ENCODE results near the gene RNF17. TPM values are rescaled to one million over a fixed set of nuclear protein-coding genes. Genes with fewer than 3 reads are reported as not detected.

The RNF17 gene
- total RNA-seq, 1 experiment from 2014 or later = 0.14 TPM

DNA sequence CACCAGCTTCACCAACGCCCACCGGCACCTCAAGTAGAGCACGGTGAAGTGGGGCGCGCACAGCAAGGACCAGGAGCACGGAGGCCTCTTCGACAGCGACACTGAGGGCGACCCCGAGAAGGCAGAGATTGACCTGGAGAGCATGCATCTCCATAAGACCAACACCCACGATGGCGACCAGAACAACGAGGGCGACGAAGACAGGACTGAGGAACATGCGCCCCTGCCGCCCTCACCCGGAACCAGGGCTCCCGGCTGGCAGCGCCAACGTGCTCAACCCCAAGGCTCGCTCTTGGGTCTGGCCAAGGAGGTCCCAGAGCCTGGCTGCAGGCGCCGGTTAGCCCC is 18.5 kb upstream of the RNF17 start:
- DNase-seq = no peak
- Mint-ChIP-seq H3K9me3 (ENCODE audit: unreplicated experiment) (no peaks in the 10 kb centered on the region), H3K4me1 (ENCODE audit: low read depth, unreplicated experiment) (peaks cover 2% of the 10 kb centered on the region), H3K27me3 (ENCODE audit: insufficient read depth, unreplicated experiment) (no peaks in the 10 kb centered on the region), H3K36me3 (ENCODE audit: insufficient read depth, unreplicated experiment) (no peaks in the 10 kb centered on the region), H3K4me3 (ENCODE audit: unreplicated experiment) (no peak overlapping the region), H3K27ac (ENCODE audit: unreplicated experiment) (no peak overlapping the region)
- TF ChIP-seq, protein P1, sequence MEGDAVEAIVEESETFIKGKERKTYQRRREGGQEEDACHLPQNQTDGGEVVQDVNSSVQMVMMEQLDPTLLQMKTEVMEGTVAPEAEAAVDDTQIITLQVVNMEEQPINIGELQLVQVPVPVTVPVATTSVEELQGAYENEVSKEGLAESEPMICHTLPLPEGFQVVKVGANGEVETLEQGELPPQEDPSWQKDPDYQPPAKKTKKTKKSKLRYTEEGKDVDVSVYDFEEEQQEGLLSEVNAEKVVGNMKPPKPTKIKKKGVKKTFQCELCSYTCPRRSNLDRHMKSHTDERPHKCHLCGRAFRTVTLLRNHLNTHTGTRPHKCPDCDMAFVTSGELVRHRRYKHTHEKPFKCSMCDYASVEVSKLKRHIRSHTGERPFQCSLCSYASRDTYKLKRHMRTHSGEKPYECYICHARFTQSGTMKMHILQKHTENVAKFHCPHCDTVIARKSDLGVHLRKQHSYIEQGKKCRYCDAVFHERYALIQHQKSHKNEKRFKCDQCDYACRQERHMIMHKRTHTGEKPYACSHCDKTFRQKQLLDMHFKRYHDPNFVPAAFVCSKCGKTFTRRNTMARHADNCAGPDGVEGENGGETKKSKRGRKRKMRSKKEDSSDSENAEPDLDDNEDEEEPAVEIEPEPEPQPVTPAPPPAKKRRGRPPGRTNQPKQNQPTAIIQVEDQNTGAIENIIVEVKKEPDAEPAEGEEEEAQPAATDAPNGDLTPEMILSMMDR (IDR thresholded peaks at IDR 0.05; ENCODE audit: insufficient read depth in 1 of 2, low read depth in 1 of 2, low read length in 1 of 2, severe bottlenecking in 1 of 2, unreplicated experiment in 1 of 2) = no peak
- H3K9me3 ChIP-seq = no peaks in the 10 kb centered on the region
- no peaks in the 10 kb centered on the region for H3K27me3 ChIP-seq (replicated peaks; ENCODE audit: control insufficient read depth, insufficient read depth, low read length)
- ChIA-PET CTCF (no interaction called here), POLR2A (no interaction called here)
- H3K36me3 ChIP-seq (ENCODE audit: control insufficient read depth, insufficient read depth, low read length) = no peaks in the 10 kb centered on the region
- intact Hi-C loops (cut with micrococcal nuclease; ENCODE audit: unreplicated experiment) = no loop called here
- H3K4me3 ChIP-seq (ENCODE audit: low read depth, low read length) = no peak overlapping the region
- no TSS peak for BruUV-seq (replicated peaks)
- no peaks in the 10 kb centered on the region for H3K4me1 ChIP-seq

DNA sequence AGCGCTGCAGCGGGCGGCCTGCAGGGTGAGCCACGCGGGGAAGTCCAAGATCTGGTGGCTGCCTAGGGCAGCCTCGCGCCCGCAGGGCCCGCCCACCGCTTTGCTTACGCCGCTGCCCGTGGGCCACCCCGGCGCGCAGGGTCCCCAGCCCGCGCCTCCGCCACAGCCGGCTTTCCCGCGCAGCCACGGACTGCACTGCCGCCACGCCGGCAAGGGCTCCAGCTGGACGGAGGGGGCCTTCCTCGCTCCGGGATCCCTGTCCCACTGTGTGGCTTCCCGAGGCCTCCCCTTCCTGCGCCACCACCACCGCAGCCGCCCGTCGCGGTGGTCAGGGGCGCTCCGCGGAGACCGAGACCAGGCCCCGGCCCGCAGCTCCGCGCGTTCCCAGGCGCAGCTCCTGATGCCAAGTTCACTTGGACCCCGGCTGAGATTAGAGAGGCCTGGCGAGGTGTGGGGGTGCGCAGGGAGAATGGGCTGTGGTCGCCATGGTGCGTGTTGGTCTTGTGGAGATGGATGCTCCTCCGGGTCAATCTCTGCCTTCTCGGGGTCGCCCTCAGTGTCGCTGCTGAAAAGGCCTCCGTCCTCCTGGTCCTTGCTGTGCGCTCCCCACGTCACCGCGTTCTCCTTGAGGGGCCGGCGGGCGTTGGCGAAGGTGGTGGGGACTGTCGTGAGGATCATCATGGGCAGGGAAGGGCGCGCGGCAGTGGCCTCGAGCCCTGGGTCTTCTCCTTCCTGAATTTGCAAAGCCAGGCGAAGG is 17.9 kb upstream of the RNF17 start:
- no TSS peak for BruUV-seq (replicated peaks)
- H3K36me3 Mint-ChIP-seq (ENCODE audit: insufficient read depth, unreplicated experiment) = no peaks in the 10 kb centered on the region
- no peaks in the 10 kb centered on the region for H3K9me3 Mint-ChIP-seq (ENCODE audit: unreplicated experiment)
- TF ChIP-seq, protein P1 (IDR thresholded peaks at IDR 0.05; ENCODE audit: insufficient read depth in 1 of 2, low read depth in 1 of 2, low read length in 1 of 2, severe bottlenecking in 1 of 2, unreplicated experiment in 1 of 2) = no peak
- Histone ChIP-seq H3K36me3 (ENCODE audit: control insufficient read depth, insufficient read depth, low read length) (no peaks in the 10 kb centered on the region), H3K27me3 (replicated peaks; ENCODE audit: control insufficient read depth, insufficient read depth, low read length) (no peaks in the 10 kb centered on the region), H3K4me1 (no peaks in the 10 kb centered on the region), H3K9me3 (no peaks in the 10 kb centered on the region), H3K4me3 (ENCODE audit: low read depth, low read length) (no peak overlapping the region)
- no peak overlapping the region for H3K4me3 Mint-ChIP-seq (ENCODE audit: unreplicated experiment)
- no peak for DNase-seq
- peaks cover 7% of the 10 kb centered on the region for H3K4me1 Mint-ChIP-seq (ENCODE audit: low read depth, unreplicated experiment)
- POLR2A ChIA-PET = no interaction called here
- H3K27ac Mint-ChIP-seq (ENCODE audit: unreplicated experiment) = no peak overlapping the region
- no peaks in the 10 kb centered on the region for H3K27me3 Mint-ChIP-seq (ENCODE audit: insufficient read depth, unreplicated experiment)
- CTCF ChIA-PET = no interaction called here
- intact Hi-C loops (cut with micrococcal nuclease; ENCODE audit: unreplicated experiment) = no loop called here

DNA sequence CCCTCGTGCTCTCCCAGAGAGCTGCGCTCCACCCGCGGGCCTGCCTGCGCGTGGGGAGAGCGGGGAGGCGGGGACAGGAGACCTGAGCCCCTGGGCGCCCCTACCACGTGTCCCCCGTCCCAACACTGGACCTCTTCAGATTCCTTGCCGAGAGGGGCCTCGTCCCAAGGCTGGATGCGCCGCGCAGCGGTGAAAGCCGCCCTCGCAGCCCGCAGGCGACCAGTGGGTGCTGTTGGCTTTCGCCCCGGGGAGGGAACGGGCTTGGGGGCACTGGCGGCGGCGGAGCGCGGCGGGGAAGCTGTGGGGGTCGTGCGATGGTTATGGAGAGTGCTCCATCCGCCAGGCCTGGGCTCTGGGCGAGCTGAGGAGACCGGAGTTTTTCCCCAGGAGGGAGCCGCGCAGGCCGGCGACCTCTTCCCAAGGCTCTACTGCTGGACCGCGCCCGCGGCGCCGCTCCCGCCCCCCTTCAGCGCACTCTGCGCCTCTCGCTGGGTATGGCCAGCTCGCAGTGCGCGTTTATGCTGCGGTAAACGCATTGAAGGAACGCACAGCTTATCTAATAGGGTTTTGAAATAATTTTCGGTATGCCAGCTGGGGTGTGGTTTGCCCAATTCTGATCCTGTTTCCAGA is 17.2 kb upstream of the RNF17 start:
- peak overlapping the region; percentile 42 for H3K4me3 Mint-ChIP-seq (ENCODE audit: unreplicated experiment)
- DNase-seq = no peak
- Histone ChIP-seq H3K36me3 (ENCODE audit: control insufficient read depth, insufficient read depth, low read length) (no peaks in the 10 kb centered on the region), H3K4me3 (ENCODE audit: low read depth, low read length) (no peak overlapping the region), H3K27me3 (replicated peaks; ENCODE audit: control insufficient read depth, insufficient read depth, low read length) (no peaks in the 10 kb centered on the region), H3K9me3 (no peaks in the 10 kb centered on the region), H3K4me1 (no peaks in the 10 kb centered on the region)
- no peaks in the 10 kb centered on the region for H3K9me3 Mint-ChIP-seq (ENCODE audit: unreplicated experiment)
- no peaks in the 10 kb centered on the region for H3K27me3 Mint-ChIP-seq (ENCODE audit: insufficient read depth, unreplicated experiment)
- ChIA-PET POLR2A (no interaction called here), CTCF (no interaction called here)
- no TSS peak for BruUV-seq (replicated peaks)
- intact Hi-C loops (cut with micrococcal nuclease; ENCODE audit: unreplicated experiment) = no loop called here
- H3K4me1 Mint-ChIP-seq (ENCODE audit: low read depth, unreplicated experiment) = peaks cover 8% of the 10 kb centered on the region
- TF ChIP-seq, protein P1 (IDR thresholded peaks at IDR 0.05; ENCODE audit: insufficient read depth in 1 of 2, low read depth in 1 of 2, low read length in 1 of 2, severe bottlenecking in 1 of 2, unreplicated experiment in 1 of 2) = no peak
- no peaks in the 10 kb centered on the region for H3K36me3 Mint-ChIP-seq (ENCODE audit: insufficient read depth, unreplicated experiment)
- H3K27ac Mint-ChIP-seq (ENCODE audit: unreplicated experiment) = no peak overlapping the region

All from Caco-2 (cell line).